ENCODE results near the gene UBE2M. TPM values are rescaled to one million over a fixed set of nuclear protein-coding genes. Genes with fewer than 3 reads are reported as not detected.

Gene UBE2M
- total RNA-seq, 1 donor, result 54.6 TPM

GRCh38 chr19:58569943-58570670 lies 11.7 kb upstream of the UBE2M start:
- DNase-seq (ENCODE audit: insufficient read length, low spot score, missing footprints), result peak; percentile 48
- Histone ChIP-seq H3K4me3 (ENCODE audit: insufficient read depth, low read length) (no peak overlapping the region), H3K27me3 (ENCODE audit: insufficient read depth, low read length) (no peaks in the 10 kb centered on the region), H3K27ac (ENCODE audit: low read depth, low read length) (no peak overlapping the region), H3K9me3 (ENCODE audit: low read depth, low read length) (no peaks in the 10 kb centered on the region), H3K4me1 (ENCODE audit: insufficient read depth, low read length) (peaks cover 13% of the 10 kb centered on the region), H3K4me2 (ENCODE audit: insufficient read depth, low read length) (no peak overlapping the region), H2AFZ (ENCODE audit: low read length) (no peak overlapping the region), H3K79me2 (ENCODE audit: insufficient read depth, low read length) (peaks cover 10% of the 10 kb centered on the region), H4K20me1 (ENCODE audit: insufficient read depth, low read length) (no peaks in the 10 kb centered on the region), H3K36me3 (ENCODE audit: insufficient read depth, low read length) (peaks cover 20% of the 10 kb centered on the region)
- TF ChIP-seq CTCF (IDR thresholded peaks at IDR 0.05; ENCODE audit: extremely low read depth, low read depth, low read length), result no peak

- DNase-seq (ENCODE audit: insufficient read length, low spot score, missing footprints), result peak; percentile 52
- TF ChIP-seq CTCF (IDR thresholded peaks at IDR 0.05; ENCODE audit: extremely low read depth, low read depth, low read length), result no peak
- peaks cover 10% of the 10 kb centered on the region for H3K79me2 ChIP-seq (ENCODE audit: insufficient read depth, low read length)
- no peaks in the 10 kb centered on the region for H3K27me3 ChIP-seq (ENCODE audit: insufficient read depth, low read length)
- H3K9me3 ChIP-seq (ENCODE audit: low read depth, low read length), result no peaks in the 10 kb centered on the region
- peaks cover 11% of the 10 kb centered on the region for H3K4me1 ChIP-seq (ENCODE audit: insufficient read depth, low read length)
- no peaks in the 10 kb centered on the region for H4K20me1 ChIP-seq (ENCODE audit: insufficient read depth, low read length)
- no peak overlapping the region for H2AFZ ChIP-seq (ENCODE audit: low read length)
- no peak overlapping the region for H3K27ac ChIP-seq (ENCODE audit: low read depth, low read length)
- no peak overlapping the region for H3K4me2 ChIP-seq (ENCODE audit: insufficient read depth, low read length)
- peaks cover 20% of the 10 kb centered on the region for H3K36me3 ChIP-seq (ENCODE audit: insufficient read depth, low read length)
- no peak overlapping the region for H3K4me3 ChIP-seq (ENCODE audit: insufficient read depth, low read length)
These were observed 11.0 kb upstream of the UBE2M start for GRCh38 chr19:58569191-58569942.

- TF ChIP-seq CTCF (IDR thresholded peaks at IDR 0.05; ENCODE audit: extremely low read depth, low read depth, low read length), result no peak
- Histone ChIP-seq H3K27me3 (ENCODE audit: insufficient read depth, low read length) (peaks cover 1% of the 10 kb centered on the region), H3K4me2 (ENCODE audit: insufficient read depth, low read length) (no peak overlapping the region), H2AFZ (ENCODE audit: low read length) (no peak overlapping the region), H3K27ac (ENCODE audit: low read depth, low read length) (no peak overlapping the region), H3K4me3 (ENCODE audit: insufficient read depth, low read length) (no peak overlapping the region), H3K36me3 (ENCODE audit: insufficient read depth, low read length) (peaks cover 20% of the 10 kb centered on the region), H4K20me1 (ENCODE audit: insufficient read depth, low read length) (no peaks in the 10 kb centered on the region), H3K79me2 (ENCODE audit: insufficient read depth, low read length) (peaks cover 10% of the 10 kb centered on the region), H3K9me3 (ENCODE audit: low read depth, low read length) (no peaks in the 10 kb centered on the region), H3K4me1 (ENCODE audit: insufficient read depth, low read length) (peaks cover 4% of the 10 kb centered on the region)
- DNase-seq (ENCODE audit: insufficient read length, low spot score, missing footprints), result peak; percentile 68
These were observed 10.2 kb upstream of the UBE2M start for GRCh38 chr19:58568453-58569130.

- Histone ChIP-seq H3K79me2 (ENCODE audit: insufficient read depth, low read length) (peaks cover 5% of the 10 kb centered on the region), H3K27ac (ENCODE audit: low read depth, low read length) (no peak overlapping the region), H3K9me3 (ENCODE audit: low read depth, low read length) (no peaks in the 10 kb centered on the region), H3K36me3 (ENCODE audit: insufficient read depth, low read length) (peaks cover 20% of the 10 kb centered on the region), H3K4me1 (ENCODE audit: insufficient read depth, low read length) (peaks cover 13% of the 10 kb centered on the region), H2AFZ (ENCODE audit: low read length) (no peak overlapping the region), H3K27me3 (ENCODE audit: insufficient read depth, low read length) (peaks cover 6% of the 10 kb centered on the region), H4K20me1 (ENCODE audit: insufficient read depth, low read length) (no peaks in the 10 kb centered on the region), H3K4me2 (ENCODE audit: insufficient read depth, low read length) (no peak overlapping the region), H3K4me3 (ENCODE audit: insufficient read depth, low read length) (no peak overlapping the region)
- no peak for TF ChIP-seq CTCF (IDR thresholded peaks at IDR 0.05; ENCODE audit: extremely low read depth, low read depth, low read length)
- DNase-seq (ENCODE audit: insufficient read length, low spot score, missing footprints), result peak; percentile 38
These were observed 8.6 kb upstream of the UBE2M start for GRCh38 chr19:58566989-58567388.
